GM12878 (cell line): ENCODE data around the gene MEGF11. TPM values are rescaled to one million over a fixed set of nuclear protein-coding genes. Genes with fewer than 3 reads are reported as not detected.

Experiments used
- ATAC-seq: fragments of 200-7000 bp; cut with Tn5 transposase; 3 replicates; pipeline ENCODE4 v1.9.1; 2020; ENCODE audit warnings: mild to moderate bottlenecking, moderate library complexity
- BruUV-seq: library from RNA; stranded (reverse); fragments of 400-500 nt; replicated peaks from 2 replicates; lab custom pipeline; 2021; lab: Mats Ljungman, UMichigan
- CTCF ChIA-PET: fragments of 300-600 bp; sonication (Branson Sonifier 250); formaldehyde crosslinking; extraction: SDS; loops from one replicate; lab custom pipeline; 2021; ENCODE audit warnings: inconsistent platforms; lab: Yijun Ruan, JAX
- POLR2A ChIA-PET: fragments of 350-600 bp; formaldehyde crosslinking; extraction: SDS; loops from one replicate; lab custom pipeline; 2021; ENCODE audit warnings: inconsistent platforms; lab: Charles Lee
- RAD21 ChIA-PET: fragments of 300-600 bp; sonication (Branson Sonifier 250); formaldehyde crosslinking; loops from one replicate; lab custom pipeline; 2023; ENCODE audit warnings: antibody characterized with exemption; ENCODE audit not compliant: unreplicated experiment; lab: Charles Lee
- SMC1A ChIA-PET: fragments of 300-600 bp; sonication (Branson Sonifier 250); formaldehyde crosslinking; loops from one replicate; lab custom pipeline; 2023; ENCODE audit not compliant: unreplicated experiment, uncharacterized antibody; lab: Charles Lee
- DNase-seq: peaks from one replicate; pipeline ENCODE4 v3.0.0-alpha.2; 2011; ENCODE audit warnings: low read depth, low spot score
- FAIRE-seq: peaks from 3 replicates; lab custom pipeline; 2011; peaks lifted over from hg19 to GRCh38; lab: Jason Lieb, UNC
- H2AFZ ChIP-seq: 2 replicates; pipeline ENCODE4 v1.6.0; 2011; ENCODE audit warnings: low read depth, low read length, control low read depth; ENCODE audit not compliant: control insufficient read depth
- H3K27ac ChIP-seq: 2 replicates; pipeline ENCODE4 v1.5.1; 2011; ENCODE audit warnings: control low read depth; ENCODE audit not compliant: control insufficient read depth, insufficient read depth
- H3K27me3 ChIP-seq, 2 experiments: replicated peaks in 1 of 2; 2 replicates each; pipeline versions ENCODE4 v1.6.0 to v1.6.1; 2011; ENCODE audit warnings: low read length in 1 of 2; ENCODE audit not compliant: control insufficient read depth in 2 of 2, insufficient read depth in 2 of 2
- H3K36me3 ChIP-seq, 2 experiments: 2 replicates each; pipeline ENCODE4 v1.5.1; 2011; ENCODE audit warnings: low read length in 1 of 2; ENCODE audit not compliant: control insufficient read depth in 2 of 2, insufficient read depth in 2 of 2
- H3K4me1 ChIP-seq: 2 replicates; pipeline ENCODE4 v1.6.1; 2011; ENCODE audit warnings: mild to moderate bottlenecking, low read length, moderate library complexity, mixed read lengths; ENCODE audit not compliant: control insufficient read depth, insufficient read depth
- H3K4me2 ChIP-seq: 2 replicates; pipeline ENCODE4 v1.6.0; 2011; ENCODE audit warnings: control low read depth; ENCODE audit not compliant: control insufficient read depth, insufficient read depth
- H3K4me3 ChIP-seq: fragments of 200-600 bp; sonication (generic); 2 replicates; pipeline ENCODE4 v1.5.1; 2016
- H3K79me2 ChIP-seq: 2 replicates; pipeline ENCODE4 v1.6.0; 2011; ENCODE audit warnings: low read length; ENCODE audit not compliant: control insufficient read depth, insufficient read depth
- H3K9ac ChIP-seq: 2 replicates; pipeline ENCODE4 v1.8.0; 2011; ENCODE audit warnings: low read length, control low read depth, mixed read lengths; ENCODE audit not compliant: control insufficient read depth, insufficient read depth
- H3K9me3 ChIP-seq: replicated peaks from 3 replicates; pipeline ENCODE4 v1.5.1; 2011; ENCODE audit warnings: mild to moderate bottlenecking, low read length; ENCODE audit not compliant: control insufficient read depth, insufficient read depth
- H4K20me1 ChIP-seq: 2 replicates; pipeline ENCODE4 v1.6.0; 2011; ENCODE audit not compliant: control insufficient read depth, insufficient read depth
- ATF3 ChIP-seq: IDR thresholded peaks from 2 replicates; pipeline ENCODE4 v1.6.1; 2011; ENCODE audit warnings: low read depth, mild to moderate bottlenecking, low read length, moderate library complexity, borderline replicate concordance; ENCODE audit errors: extremely low read depth
- BRCA1 ChIP-seq: IDR thresholded peaks from 2 replicates; pipeline ENCODE4 v1.6.1; 2011; ENCODE audit warnings: low read depth, low read length, improper control_type of control experiment
- ETV6 ChIP-seq, 2 experiments: fragments of 450-650 bp in 1 of 2; IDR thresholded peaks in 1 of 2; conservative IDR thresholded peaks in 1 of 2; 2 replicates each; pipeline ENCODE4 v1.6.1; 2014; ENCODE audit warnings: antibody characterized with exemption in 1 of 2, borderline replicate concordance in 1 of 2, low read depth in 1 of 2, mild to moderate bottlenecking in 1 of 2, moderate library complexity in 1 of 2
- FOXM1 ChIP-seq: IDR thresholded peaks from 2 replicates; pipeline ENCODE4 v1.6.1; 2012; ENCODE audit warnings: low read depth, mild to moderate bottlenecking, inconsistent platforms, low read length, moderate library complexity
- MYC ChIP-seq: IDR thresholded peaks from 2 replicates; pipeline ENCODE4 v1.6.1; 2011; ENCODE audit warnings: mild to moderate bottlenecking, low read length, moderate library complexity, inconsistent platforms; ENCODE audit not compliant: insufficient read depth, insufficient replicate concordance, insufficient read length, severe bottlenecking
- NFYA ChIP-seq: IDR thresholded peaks from 2 replicates; pipeline ENCODE4 v1.6.1; 2011; ENCODE audit warnings: low read depth, mild to moderate bottlenecking, low read length, improper control_type of control experiment, borderline replicate concordance
- PKNOX1 ChIP-seq: fragments of 450-650 bp; IDR thresholded peaks from 2 replicates; pipeline ENCODE4 v1.6.1; 2016; ENCODE audit warnings: mild to moderate bottlenecking
- SMAD1 ChIP-seq: fragments of 450-650 bp; IDR thresholded peaks from 2 replicates; pipeline ENCODE4 v1.6.1; 2018; ENCODE audit warnings: mild to moderate bottlenecking, low read depth; ENCODE audit not compliant: partially characterized antibody
- ZNF207 ChIP-seq: fragments of 450-650 bp; IDR thresholded peaks from 2 replicates; pipeline ENCODE4 v1.6.1; 2014; ENCODE audit warnings: antibody characterized with exemption, mild to moderate bottlenecking, borderline replicate concordance
- WGBS: methylation state at CpG from one replicate; pipeline ENCODE4 v1.1.6; 2016; ENCODE audit warnings: low lambda C conversion rate; ENCODE audit not compliant: insufficient replicate concordance, insufficient coverage; ENCODE audit errors: missing lambda C conversion rate; 5-methylcytosine and 5-hydroxymethylcytosine counted together
- in situ Hi-C: fragments of 300-500 bp; cut with MboI; formaldehyde crosslinking; loops from 9 replicates; pipeline ENCODE4 v1.14.3; 2018; ENCODE audit warnings: mixed read lengths
- intact Hi-C: fragments of 100-400 bp; cut with micrococcal nuclease; formaldehyde crosslinking; loops from one replicate; pipeline ENCODE4 v1.14.2; 2022; ENCODE audit not compliant: unreplicated experiment
- polyA plus RNA-seq, 11 experiments: library from polyadenylated mRNA; depleted of rRNA in 4 of 11; unstranded in 6 of 11; stranded (reverse) in 5 of 11; fragments of >200 nt; fragmentation: Nextera tagmentation in 4 of 11; fragmentation: Illumina TruSeq in 1 of 11; extraction: Ambion mirVana in 4 of 11; extraction: Trizol in 1 of 11; gene quantifications; 1 replicate in 1 of 11; 2 replicates in 10 of 11; pipeline versions ENCODE4 v1.2.1 to v1.2.3, GENCODE V29; 2011 to 2016; ENCODE audit warnings: inconsistent platforms in 2 of 11, missing spikeins in 2 of 11, low read depth in 1 of 11
- total RNA-seq, 4 experiments: library from RNA; depleted of rRNA in 3 of 4; stranded (reverse); fragments of >200 nt in 3 of 4; fragmentation: Illumina TruSeq in 1 of 4; extraction: Trizol in 1 of 4; gene quantifications; 2 replicates each; pipeline versions ENCODE4 v1.2.1 to v1.2.3, GENCODE V29; 2013 to 2021
- TF ChIP-seq, protein P1 (sequence below): fragments of 450-650 bp; conservative IDR thresholded peaks from 2 replicates; pipeline ENCODE4 v1.6.1; 2017; ENCODE audit warnings: mild to moderate bottlenecking, moderate library complexity

The MEGF11 gene
- total and polyA plus RNA-seq, 10 of the 15 experiments (the other 5 are each of a cell fraction or from before 2014, with no cell fraction given) = 0.03 to 1.7 (median 0.49) TPM

DNA sequence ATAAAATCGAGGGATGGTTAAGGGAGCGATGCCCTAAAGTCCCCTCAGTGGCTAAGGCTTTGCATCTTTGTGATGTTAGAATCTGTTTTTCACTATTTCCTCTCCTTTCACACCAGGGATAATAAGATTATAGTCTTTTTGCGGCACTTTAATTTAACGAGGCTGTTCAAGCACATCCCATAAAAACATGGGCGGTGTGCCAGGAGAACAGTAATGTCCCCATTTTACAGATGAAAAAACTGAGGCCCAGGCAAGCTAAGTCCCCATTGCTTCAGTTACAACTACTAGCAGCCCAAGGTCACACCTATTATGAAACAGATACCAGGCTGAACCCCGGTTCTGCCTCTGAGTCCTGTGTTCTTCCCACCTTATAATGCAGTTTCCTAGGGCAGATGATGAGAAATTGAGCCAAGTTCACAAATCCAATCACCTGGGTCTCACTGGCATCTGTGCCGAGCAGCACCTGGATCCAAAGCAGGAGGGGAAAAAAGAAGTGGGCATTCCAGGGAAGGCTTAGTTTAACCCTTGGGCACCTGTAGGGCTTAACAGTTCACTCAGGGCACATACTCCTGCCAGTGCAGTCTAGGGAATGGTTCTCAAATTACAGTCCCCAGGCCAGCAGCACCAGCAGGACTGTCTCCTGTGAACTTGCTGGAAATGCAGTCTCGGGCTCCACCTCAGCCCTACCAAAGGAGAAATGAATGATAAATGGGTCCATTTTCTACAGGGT is 215.0 kb downstream of the MEGF11 start:
- SMC1A ChIA-PET = interaction anchor here (1.4 to 1.5 kb wide), 2 partner anchors 11 to 20 kb away, joined by 3 to 5 read pairs; no protein-coding TSS in a partner anchor

More for the DNA sequence above, 215.0 kb downstream of the MEGF11 start:
- no peaks in the 10 kb centered on the region for H3K9me3 ChIP-seq
- TF ChIP-seq FOXM1 (no peak), ATF3 (no peak), BRCA1 (no peak), MYC (no peak), ZNF207 (no peak), PKNOX1 (no peak), ETV6 (conservative IDR thresholded peaks at IDR 0.05 in 1 of 2, IDR thresholded peaks at IDR 0.05 in 1 of 2; ENCODE audit: borderline replicate concordance in 1 of 2, low read depth in 1 of 2) (no peak), NFYA (no peak), SMAD1 (no peak)
- TF ChIP-seq, protein P1, sequence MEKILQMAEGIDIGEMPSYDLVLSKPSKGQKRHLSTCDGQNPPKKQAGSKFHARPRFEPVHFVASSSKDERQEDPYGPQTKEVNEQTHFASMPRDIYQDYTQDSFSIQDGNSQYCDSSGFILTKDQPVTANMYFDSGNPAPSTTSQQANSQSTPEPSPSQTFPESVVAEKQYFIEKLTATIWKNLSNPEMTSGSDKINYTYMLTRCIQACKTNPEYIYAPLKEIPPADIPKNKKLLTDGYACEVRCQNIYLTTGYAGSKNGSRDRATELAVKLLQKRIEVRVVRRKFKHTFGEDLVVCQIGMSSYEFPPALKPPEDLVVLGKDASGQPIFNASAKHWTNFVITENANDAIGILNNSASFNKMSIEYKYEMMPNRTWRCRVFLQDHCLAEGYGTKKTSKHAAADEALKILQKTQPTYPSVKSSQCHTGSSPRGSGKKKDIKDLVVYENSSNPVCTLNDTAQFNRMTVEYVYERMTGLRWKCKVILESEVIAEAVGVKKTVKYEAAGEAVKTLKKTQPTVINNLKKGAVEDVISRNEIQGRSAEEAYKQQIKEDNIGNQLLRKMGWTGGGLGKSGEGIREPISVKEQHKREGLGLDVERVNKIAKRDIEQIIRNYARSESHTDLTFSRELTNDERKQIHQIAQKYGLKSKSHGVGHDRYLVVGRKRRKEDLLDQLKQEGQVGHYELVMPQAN = no peak
- no peaks in the 10 kb centered on the region for H3K4me1 ChIP-seq
- no peak overlapping the region for H3K27ac ChIP-seq
- ChIA-PET POLR2A (no interaction called here), RAD21 (no interaction called here), CTCF (no interaction called here)
- no peaks in the 10 kb centered on the region for H4K20me1 ChIP-seq
- 27% methylated on average over 8 of the region's 8 CpGs for whole genome bisulfite sequencing
- no peak overlapping the region for H3K4me2 ChIP-seq
- H2AFZ ChIP-seq = no peak overlapping the region
- DNase-seq = no peak
- H3K9ac ChIP-seq = no peak overlapping the region
- peaks cover 3 to 13% of the 10 kb centered on the region in 2 experiments; a peak in 3 of 4 replicates for H3K27me3 ChIP-seq
- BruUV-seq = no TSS peak
- H3K79me2 ChIP-seq = no peaks in the 10 kb centered on the region
- no peak overlapping the region for H3K4me3 ChIP-seq
- intact Hi-C loops = no loop called here
- in situ Hi-C loops = no loop called here
- H3K36me3 ChIP-seq = no peaks in the 10 kb centered on the region
- ATAC-seq = no peak
- FAIRE-seq = no peak
